GM23338 (cell line): ENCODE results near the gene GGPS1. TPM values are rescaled to one million over a fixed set of nuclear protein-coding genes. Genes with fewer than 3 reads are reported as not detected.

Source experiments
- ATAC-seq: fragments of 200-7000 bp; cut with Tn5 transposase; 3 replicates; pipeline ENCODE4 v1.9.1; 2020
- DNase-seq: peaks from one replicate; pipeline ENCODE4 v3.0.0-alpha.2; 2015; ENCODE audit warnings: low spot score
- H2AFZ ChIP-seq: fragments of 200-600 bp; sonication (generic); 2 replicates; pipeline ENCODE4 v1.8.0; 2016; ENCODE audit warnings: antibody characterized with exemption, mild to moderate bottlenecking, moderate library complexity
- H3F3A ChIP-seq: fragments of 200-600 bp; sonication (generic); replicated peaks from 2 replicates; pipeline ENCODE4 v1.8.0; 2017; ENCODE audit warnings: antibody characterized with exemption, mixed run types, low read depth
- H3K27ac ChIP-seq: fragments of 200-600 bp; sonication (generic); 2 replicates; pipeline ENCODE4 v1.6.1; 2016; ENCODE audit warnings: low read depth
- H3K27me3 ChIP-seq: fragments of 200-600 bp; sonication (generic); 2 replicates; pipeline ENCODE4 v1.8.0; 2016; ENCODE audit warnings: mild to moderate bottlenecking, mixed run types, moderate library complexity; ENCODE audit not compliant: insufficient read depth
- H3K36me3 ChIP-seq: fragments of 200-600 bp; sonication (generic); 2 replicates; pipeline ENCODE4 v1.8.0; 2016; ENCODE audit warnings: mild to moderate bottlenecking; ENCODE audit not compliant: insufficient read depth
- H3K4me1 ChIP-seq: fragments of 200-600 bp; sonication (generic); 2 replicates; pipeline ENCODE4 v1.8.0; 2016; ENCODE audit warnings: mild to moderate bottlenecking, moderate library complexity; ENCODE audit not compliant: insufficient read depth
- H3K4me2 ChIP-seq: fragments of 200-600 bp; sonication (generic); 2 replicates; pipeline ENCODE4 v1.7.1; 2017; ENCODE audit warnings: mixed run types
- H3K4me3 ChIP-seq: fragments of 200-600 bp; sonication (generic); 2 replicates; pipeline ENCODE4 v1.6.1; 2016; ENCODE audit warnings: mixed run types
- H3K79me2 ChIP-seq: fragments of 200-600 bp; sonication (generic); replicated peaks from 2 replicates; pipeline ENCODE4 v1.8.0; 2017; ENCODE audit warnings: mild to moderate bottlenecking; ENCODE audit not compliant: insufficient read depth
- H3K9me2 ChIP-seq: fragments of 200-600 bp; sonication (generic); 2 replicates; pipeline ENCODE4 v1.8.0; 2017; ENCODE audit not compliant: insufficient read depth
- H4K20me1 ChIP-seq: fragments of 200-600 bp; sonication (generic); replicated peaks from 2 replicates; pipeline ENCODE4 v1.8.0; 2017; ENCODE audit warnings: mild to moderate bottlenecking; ENCODE audit not compliant: insufficient read depth
- H3K27ac Mint-ChIP-seq: 2 replicates; pipeline ENCODE4 v1.8.0; 2020; ENCODE audit warnings: inconsistent platforms, mild to moderate bottlenecking, moderate library complexity, mixed read lengths
- H3K27me3 Mint-ChIP-seq: 3 replicates; pipeline ENCODE4 v1.8.0; 2022; ENCODE audit warnings: low read depth, mild to moderate bottlenecking, moderate library complexity, mixed read lengths, inconsistent platforms; ENCODE audit not compliant: insufficient read depth, poor library complexity
- H3K36me3 Mint-ChIP-seq: 3 replicates; pipeline ENCODE4 v1.8.0; 2021; ENCODE audit warnings: low read depth, mild to moderate bottlenecking, inconsistent platforms, moderate library complexity, mixed read lengths
- H3K4me1 Mint-ChIP-seq: 3 replicates; pipeline ENCODE4 v1.8.0; 2020; ENCODE audit warnings: mild to moderate bottlenecking, inconsistent platforms, mixed read lengths
- H3K4me3 Mint-ChIP-seq: 3 replicates; pipeline ENCODE4 v1.8.0; 2021; ENCODE audit warnings: moderate library complexity, mild to moderate bottlenecking, inconsistent platforms, mixed read lengths
- H3K9me3 Mint-ChIP-seq: 3 replicates; pipeline ENCODE4 v1.8.0; 2020; ENCODE audit warnings: moderate library complexity, mild to moderate bottlenecking, inconsistent platforms, mixed read lengths
- CREB1 ChIP-seq: fragments of 250-450 bp; sonication (Bioruptor Pico); IDR thresholded peaks from 2 replicates; pipeline ENCODE4 v1.5.0; 2020; ENCODE audit warnings: low read depth, mild to moderate bottlenecking, moderate library complexity
- CTCF ChIP-seq, 2 experiments: fragments of 200-600 bp in 1 of 2; sonication (generic) in 1 of 2; conservative IDR thresholded peaks; 2 replicates each; pipeline versions ENCODE4 v1.5.1 to v1.6.1; 2016 to 2017; ENCODE audit warnings: antibody characterized with exemption in 2 of 2, low read depth in 2 of 2, mild to moderate bottlenecking in 2 of 2, moderate library complexity in 1 of 2
- ETS1 ChIP-seq: IDR thresholded peaks from 2 replicates; pipeline ENCODE4 v1.6.1; 2016; ENCODE audit warnings: antibody characterized with exemption
- EZH2 ChIP-seq: fragments of 200-600 bp; sonication (generic); IDR thresholded peaks from one replicate; pipeline ENCODE4 v1.8.0; 2017; ENCODE audit warnings: antibody characterized with exemption, mild to moderate bottlenecking, low read depth; ENCODE audit not compliant: unreplicated experiment
- NANOG ChIP-seq: IDR thresholded peaks from 2 replicates; pipeline ENCODE4 v1.6.1; 2016; ENCODE audit warnings: antibody characterized with exemption, borderline replicate concordance
- POLR2AphosphoS5 ChIP-seq: IDR thresholded peaks from 2 replicates; pipeline ENCODE4 v1.6.1; 2016; ENCODE audit warnings: antibody characterized with exemption, low read depth
- STAT1 ChIP-seq: IDR thresholded peaks from one replicate; pipeline ENCODE4 v1.6.1; 2016; ENCODE audit warnings: antibody characterized with exemption; ENCODE audit not compliant: unreplicated experiment
- ZNF114 ChIP-seq: fragments of 250-450 bp; sonication (Bioruptor Pico); IDR thresholded peaks from 2 replicates; pipeline ENCODE4 v1.5.0; 2020; ENCODE audit warnings: mild to moderate bottlenecking, moderate library complexity
- polyA plus RNA-seq: library from polyadenylated mRNA; unstranded; fragments of >200 nt; fragmentation: Nextera tagmentation; extraction: Ambion mirVana; gene quantifications from 2 replicates; pipeline ENCODE4 v1.2.1, GENCODE V29; 2016
- total RNA-seq: library from RNA; depleted of rRNA; stranded (reverse); fragments of >200 nt; shearing (Covaris generic); gene quantifications from 2 replicates; pipeline ENCODE4 v1.2.3, GENCODE V29; 2014

The GGPS1 gene
- total and polyA plus RNA-seq, 2 experiments from 2014 or later: 33.9 to 56.8 TPM

DNA sequence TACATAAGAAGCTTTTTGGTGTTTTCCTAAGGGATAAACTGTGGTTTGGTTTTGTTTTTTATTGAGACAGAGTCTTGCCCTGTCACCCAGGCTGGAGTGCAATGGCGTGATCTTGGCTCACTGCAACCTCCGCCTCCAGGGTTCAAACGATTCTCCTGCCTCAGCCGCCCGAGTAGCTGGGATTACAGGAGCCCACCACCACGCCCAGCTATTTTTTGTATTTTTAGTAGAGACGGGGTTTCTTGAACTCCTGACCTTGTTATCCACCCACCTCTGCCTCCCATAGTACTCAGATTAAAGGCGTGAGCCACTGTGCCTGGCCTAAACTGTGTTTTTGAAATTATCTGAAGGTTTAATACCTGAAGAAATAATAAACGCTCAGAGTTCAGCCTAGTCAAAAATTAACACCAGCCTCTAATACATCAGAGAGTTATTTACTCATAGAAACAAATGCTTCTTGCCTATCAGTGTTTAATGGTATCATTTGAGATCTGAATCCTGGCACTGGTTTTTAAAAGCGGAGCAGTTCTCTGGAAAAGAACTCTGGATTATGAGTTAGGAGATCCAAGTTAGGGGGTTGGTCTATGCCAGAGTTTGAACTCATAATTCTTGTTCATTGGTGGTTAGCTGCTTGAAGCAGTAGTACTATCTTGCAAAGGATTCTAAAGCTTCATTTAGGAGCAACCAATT, 29.1 kb upstream of the GGPS1 start:
- DNase-seq: no peak
- no peaks in the 10 kb centered on the region for H3F3A ChIP-seq
- peaks cover 99% of the 10 kb centered on the region for H3K79me2 ChIP-seq
- no peak overlapping the region for H3K4me3 Mint-ChIP-seq
- H3K9me3 Mint-ChIP-seq: peaks cover 5% of the 10 kb centered on the region; the same call in 1 of the 3 replicates
- 0 out of 2 replicates have a peak, but pooled peaks cover 4% of the 10 kb centered on the region for H3K4me1 ChIP-seq
- no peaks in the 10 kb centered on the region for H3K9me2 ChIP-seq
- H3K4me2 ChIP-seq: no peak overlapping the region
- peak overlapping the region; percentile 67 for H3K27ac ChIP-seq
- H3K36me3 Mint-ChIP-seq: peaks cover 23% of the 10 kb centered on the region; the same call in 2 of the 3 replicates
- peaks cover 1% of the 10 kb centered on the region for H3K27me3 Mint-ChIP-seq
- H3K4me1 Mint-ChIP-seq: peaks cover 6% of the 10 kb centered on the region
- no peak overlapping the region for H3K27ac Mint-ChIP-seq
- no peak for ATAC-seq
- TF ChIP-seq CREB1 (CRISPR knock-in tag) (no peak), EZH2 (no peak), POLR2AphosphoS5 (no peak), ETS1 (no peak)
- H3K27me3 ChIP-seq: no peaks in the 10 kb centered on the region
- H3K4me3 ChIP-seq: no peak overlapping the region
- no peak overlapping the region for H2AFZ ChIP-seq
- H3K36me3 ChIP-seq: no peaks in the 10 kb centered on the region
- peaks cover 38% of the 10 kb centered on the region for H4K20me1 ChIP-seq

- 0 out of 3 replicates have a peak, but pooled peaks cover under 1% of the 10 kb centered on the region for H3K9me3 Mint-ChIP-seq
Observed at GRCh38 chr1:235302143-235302542, 26.2 kb upstream of the GGPS1 start.

More at GRCh38 chr1:235302143-235302542, 26.2 kb upstream of the GGPS1 start:
- TF ChIP-seq CTCF (conservative IDR thresholded peaks at IDR 0.05; ENCODE audit: low read depth in 2 of 2) (no peak), STAT1 (no peak), POLR2AphosphoS5 (no peak), ZNF114 (CRISPR knock-in tag) (no peak), EZH2 (no peak), NANOG (no peak)
- Histone ChIP-seq H3K79me2 (peaks cover 100% of the 10 kb centered on the region), H3K9me2 (no peaks in the 10 kb centered on the region), H3F3A (0 out of 2 replicates have a peak, but pooled peaks cover 6% of the 10 kb centered on the region), H3K4me1 (0 out of 2 replicates have a peak, but pooled peaks cover 4% of the 10 kb centered on the region), H3K27ac (no peak overlapping the region; the same call in 1 of the 2 replicates), H3K4me3 (no peak overlapping the region), H4K20me1 (peaks cover 42% of the 10 kb centered on the region), H3K36me3 (no peaks in the 10 kb centered on the region), H3K4me2 (no peak overlapping the region), H3K27me3 (no peaks in the 10 kb centered on the region), H2AFZ (no peak overlapping the region)
- H3K27ac Mint-ChIP-seq: no peak overlapping the region
- H3K4me1 Mint-ChIP-seq: peaks cover 5% of the 10 kb centered on the region; the same call in 2 of the 3 replicates
- no peak overlapping the region for H3K4me3 Mint-ChIP-seq
- ATAC-seq (no peak), DNase-seq (no peak)
- no peaks in the 10 kb centered on the region for H3K27me3 Mint-ChIP-seq
- peaks cover 19% of the 10 kb centered on the region for H3K36me3 Mint-ChIP-seq
